SU-DHL-6 (cell line): ENCODE measurements around the gene PRR20A.
"Not testable (repeated sequence)": the region's sequence is repeated elsewhere in the genome, so short reads cannot be mapped to it uniquely, and the experiment has no call there.

Source experiments
- EZH2phosphoT487 ChIP-seq: fragments of 200-600 bp; sonication (generic), shearing (Covaris generic); conservative IDR thresholded peaks from 2 replicates; pipeline ENCODE4 v1.6.1; 2018; ENCODE audit warnings: mild to moderate bottlenecking, antibody characterized with exemption, low read length, moderate library complexity, mixed read lengths
- TF ChIP-seq, protein P1 (sequence below): fragments of 200-600 bp; sonication (generic); IDR thresholded peaks from one replicate; pipeline ENCODE4 v1.5.1; 2017; ENCODE audit warnings: antibody characterized with exemption, mild to moderate bottlenecking, low read length, moderate library complexity; ENCODE audit not compliant: insufficient read depth, poor library complexity, severe bottlenecking

GRCh38 chr13:57153761-57154160 lies 13.0 kb downstream of the PRR20A start, which contains the start of gene PRR20C:
- TF ChIP-seq, protein P1, sequence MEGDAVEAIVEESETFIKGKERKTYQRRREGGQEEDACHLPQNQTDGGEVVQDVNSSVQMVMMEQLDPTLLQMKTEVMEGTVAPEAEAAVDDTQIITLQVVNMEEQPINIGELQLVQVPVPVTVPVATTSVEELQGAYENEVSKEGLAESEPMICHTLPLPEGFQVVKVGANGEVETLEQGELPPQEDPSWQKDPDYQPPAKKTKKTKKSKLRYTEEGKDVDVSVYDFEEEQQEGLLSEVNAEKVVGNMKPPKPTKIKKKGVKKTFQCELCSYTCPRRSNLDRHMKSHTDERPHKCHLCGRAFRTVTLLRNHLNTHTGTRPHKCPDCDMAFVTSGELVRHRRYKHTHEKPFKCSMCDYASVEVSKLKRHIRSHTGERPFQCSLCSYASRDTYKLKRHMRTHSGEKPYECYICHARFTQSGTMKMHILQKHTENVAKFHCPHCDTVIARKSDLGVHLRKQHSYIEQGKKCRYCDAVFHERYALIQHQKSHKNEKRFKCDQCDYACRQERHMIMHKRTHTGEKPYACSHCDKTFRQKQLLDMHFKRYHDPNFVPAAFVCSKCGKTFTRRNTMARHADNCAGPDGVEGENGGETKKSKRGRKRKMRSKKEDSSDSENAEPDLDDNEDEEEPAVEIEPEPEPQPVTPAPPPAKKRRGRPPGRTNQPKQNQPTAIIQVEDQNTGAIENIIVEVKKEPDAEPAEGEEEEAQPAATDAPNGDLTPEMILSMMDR, result not testable (repeated sequence)
- not testable (repeated sequence) for TF ChIP-seq EZH2phosphoT487
